ENCODE measurements around the gene PNMA8C. TPM values are rescaled to one million over a fixed set of nuclear protein-coding genes. Genes with fewer than 3 reads are reported as not detected.

PNMA8C gene
- total RNA-seq, 1 experiment from 2014 or later: not detected

DNA sequence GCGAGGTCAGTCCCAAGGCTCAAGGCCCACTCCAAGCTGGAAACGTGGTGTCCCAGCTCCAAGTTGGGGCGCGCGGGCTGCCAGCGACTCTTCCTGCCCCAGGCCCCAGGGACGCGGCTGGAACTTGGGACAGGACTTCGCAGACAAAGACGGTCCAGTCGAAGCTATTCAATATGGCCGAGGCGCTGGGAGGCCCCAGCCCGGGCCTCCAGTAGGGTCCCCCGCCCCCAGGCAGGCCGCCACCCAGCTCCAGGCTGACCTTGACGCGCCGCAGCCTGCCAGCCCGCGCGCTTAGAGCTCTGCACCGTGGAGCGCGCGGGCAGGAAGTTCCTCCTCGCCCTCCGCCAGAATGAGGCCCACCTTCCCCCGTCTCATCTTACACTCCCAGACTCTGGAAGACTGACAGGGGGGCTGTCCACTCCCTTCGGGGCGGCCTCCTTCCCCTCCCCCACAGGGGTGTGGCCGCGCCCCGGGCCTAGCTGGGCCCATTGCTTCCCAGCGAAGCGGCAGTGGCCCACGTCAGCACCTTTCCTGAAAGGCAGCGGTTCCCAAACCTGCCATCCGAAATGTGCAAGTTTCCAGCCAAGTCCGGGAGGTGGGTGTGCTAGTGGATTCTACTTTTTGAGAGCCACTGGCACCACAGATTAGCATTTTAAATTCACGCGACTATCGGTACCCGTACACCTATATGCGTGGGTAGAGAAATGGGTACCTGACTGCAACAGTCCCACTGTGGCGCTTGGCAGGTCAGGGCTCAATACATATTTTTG, 15.3 kb downstream of the PNMA8C start, which contains the start of gene CCDC8:
CCDC8 (minus strand) TSS at position 303 of the 770 bp plus-strand sequence. CDS start 754 bp downstream, outside the sequence.
- Mint-ChIP-seq H3K27me3 (ENCODE audit: unreplicated experiment) (peaks cover 79% of the 10 kb centered on the region), H3K9me3 (ENCODE audit: low read depth, unreplicated experiment) (no peaks in the 10 kb centered on the region), H3K27ac (ENCODE audit: unreplicated experiment) (no peak within 1 kb of the TSS), H3K4me3 (ENCODE audit: low read depth, unreplicated experiment) (no peak within 1 kb of the TSS), H3K4me1 (ENCODE audit: low read depth, unreplicated experiment) (peaks cover 10% of the 10 kb centered on the region), H3K36me3 (ENCODE audit: insufficient read depth, unreplicated experiment) (no peaks in the 10 kb centered on the region)
- no peak for DNase-seq
- CTCF ChIA-PET: no interaction called here
- TF ChIP-seq, protein P1, sequence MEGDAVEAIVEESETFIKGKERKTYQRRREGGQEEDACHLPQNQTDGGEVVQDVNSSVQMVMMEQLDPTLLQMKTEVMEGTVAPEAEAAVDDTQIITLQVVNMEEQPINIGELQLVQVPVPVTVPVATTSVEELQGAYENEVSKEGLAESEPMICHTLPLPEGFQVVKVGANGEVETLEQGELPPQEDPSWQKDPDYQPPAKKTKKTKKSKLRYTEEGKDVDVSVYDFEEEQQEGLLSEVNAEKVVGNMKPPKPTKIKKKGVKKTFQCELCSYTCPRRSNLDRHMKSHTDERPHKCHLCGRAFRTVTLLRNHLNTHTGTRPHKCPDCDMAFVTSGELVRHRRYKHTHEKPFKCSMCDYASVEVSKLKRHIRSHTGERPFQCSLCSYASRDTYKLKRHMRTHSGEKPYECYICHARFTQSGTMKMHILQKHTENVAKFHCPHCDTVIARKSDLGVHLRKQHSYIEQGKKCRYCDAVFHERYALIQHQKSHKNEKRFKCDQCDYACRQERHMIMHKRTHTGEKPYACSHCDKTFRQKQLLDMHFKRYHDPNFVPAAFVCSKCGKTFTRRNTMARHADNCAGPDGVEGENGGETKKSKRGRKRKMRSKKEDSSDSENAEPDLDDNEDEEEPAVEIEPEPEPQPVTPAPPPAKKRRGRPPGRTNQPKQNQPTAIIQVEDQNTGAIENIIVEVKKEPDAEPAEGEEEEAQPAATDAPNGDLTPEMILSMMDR (IDR thresholded peaks at IDR 0.05; ENCODE audit: unreplicated experiment): no peak
- BruUV-seq (replicated peaks): no TSS peak
- intact Hi-C loops (cut with micrococcal nuclease; ENCODE audit: unreplicated experiment): no loop called here

DNA sequence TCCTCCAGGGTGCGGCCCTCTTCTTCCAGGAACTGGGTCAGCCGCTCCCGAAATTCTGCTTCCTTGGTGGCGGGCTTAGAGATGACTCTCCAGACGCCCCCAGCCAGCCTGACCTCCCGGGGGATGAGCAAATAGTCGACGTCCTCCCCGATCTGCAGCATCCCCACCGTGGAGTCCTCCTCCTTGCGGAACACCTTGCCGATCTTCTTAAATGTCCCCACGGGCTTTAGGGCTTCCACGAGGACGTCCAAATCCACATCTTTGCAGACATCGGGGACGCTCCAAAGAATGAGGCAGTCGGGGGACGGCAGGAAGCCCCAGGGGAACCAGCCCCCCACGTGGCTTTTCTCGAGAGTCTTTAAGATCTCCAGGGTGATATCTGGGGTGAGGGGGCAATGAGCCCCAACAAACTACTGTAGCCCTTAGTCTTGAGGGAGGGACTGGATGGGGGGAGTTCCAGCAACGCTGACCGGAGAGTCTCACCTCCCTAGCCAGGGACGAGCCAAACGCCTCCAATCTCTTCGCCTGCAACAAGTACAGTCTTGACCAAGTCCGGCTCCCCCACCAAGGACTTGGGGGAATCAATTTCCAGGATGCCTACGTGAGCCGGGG, 16.0 kb downstream of the PNMA8C start:
- intact Hi-C loops (cut with micrococcal nuclease; ENCODE audit: unreplicated experiment): no loop called here
- no peak for DNase-seq
- Mint-ChIP-seq H3K27ac (ENCODE audit: unreplicated experiment) (no peak overlapping the region), H3K36me3 (ENCODE audit: insufficient read depth, unreplicated experiment) (no peaks in the 10 kb centered on the region), H3K4me1 (ENCODE audit: low read depth, unreplicated experiment) (peaks cover 13% of the 10 kb centered on the region), H3K27me3 (ENCODE audit: unreplicated experiment) (peaks cover 79% of the 10 kb centered on the region), H3K4me3 (ENCODE audit: low read depth, unreplicated experiment) (no peak overlapping the region), H3K9me3 (ENCODE audit: low read depth, unreplicated experiment) (no peaks in the 10 kb centered on the region)
- CTCF ChIA-PET: no interaction called here
- no TSS peak for BruUV-seq (replicated peaks)
- TF ChIP-seq, protein P1 (IDR thresholded peaks at IDR 0.05; ENCODE audit: unreplicated experiment): no peak

DNA sequence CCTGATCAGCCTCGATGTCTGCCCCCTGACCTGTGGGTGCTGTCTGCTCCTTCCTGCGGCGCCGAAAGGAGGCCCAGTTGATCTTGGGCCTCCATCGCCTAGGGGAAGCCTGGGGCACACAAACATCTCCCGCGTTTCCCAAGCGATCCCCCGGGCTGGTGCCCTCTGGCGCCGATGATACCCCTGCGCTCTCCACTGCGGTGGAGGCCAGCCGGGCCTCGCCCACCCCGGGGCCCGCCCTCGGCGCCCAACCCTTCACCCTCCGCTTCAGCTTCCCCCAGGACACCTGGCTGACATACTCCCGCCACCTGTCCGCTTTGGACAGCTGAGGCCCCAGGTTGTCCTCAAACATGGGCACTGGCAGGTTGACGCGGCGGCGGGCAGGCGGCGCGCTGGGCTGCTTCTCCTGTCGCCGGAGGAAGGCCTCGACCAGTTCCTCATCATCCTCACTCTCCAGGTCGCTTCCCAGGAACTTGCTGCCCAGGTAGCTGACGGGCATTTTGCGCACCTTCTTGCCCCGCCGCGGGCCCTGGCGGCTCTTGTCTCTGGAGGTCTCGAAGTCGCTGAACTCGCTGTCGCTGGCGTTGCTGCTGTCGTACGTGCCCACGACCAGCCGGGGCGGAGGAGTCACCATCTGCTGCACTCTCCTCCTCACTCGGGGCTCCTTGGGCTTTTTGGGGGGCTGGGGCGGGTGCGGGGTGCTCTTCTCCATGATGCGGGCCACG, 16.6 kb downstream of the PNMA8C start:
- CTCF ChIA-PET: no interaction called here
- no peak overlapping the region for H3K27ac Mint-ChIP-seq (ENCODE audit: unreplicated experiment)
- no peak overlapping the region for H3K4me3 Mint-ChIP-seq (ENCODE audit: low read depth, unreplicated experiment)
- H3K9me3 Mint-ChIP-seq (ENCODE audit: low read depth, unreplicated experiment): no peaks in the 10 kb centered on the region
- intact Hi-C loops (cut with micrococcal nuclease; ENCODE audit: unreplicated experiment): no loop called here
- TF ChIP-seq, protein P1 (IDR thresholded peaks at IDR 0.05; ENCODE audit: unreplicated experiment): no peak
- H3K36me3 Mint-ChIP-seq (ENCODE audit: insufficient read depth, unreplicated experiment): no peaks in the 10 kb centered on the region
- peaks cover 80% of the 10 kb centered on the region for H3K27me3 Mint-ChIP-seq (ENCODE audit: unreplicated experiment)
- BruUV-seq (replicated peaks): no TSS peak
- DNase-seq: no peak
- peaks cover 13% of the 10 kb centered on the region for H3K4me1 Mint-ChIP-seq (ENCODE audit: low read depth, unreplicated experiment)

DNA sequence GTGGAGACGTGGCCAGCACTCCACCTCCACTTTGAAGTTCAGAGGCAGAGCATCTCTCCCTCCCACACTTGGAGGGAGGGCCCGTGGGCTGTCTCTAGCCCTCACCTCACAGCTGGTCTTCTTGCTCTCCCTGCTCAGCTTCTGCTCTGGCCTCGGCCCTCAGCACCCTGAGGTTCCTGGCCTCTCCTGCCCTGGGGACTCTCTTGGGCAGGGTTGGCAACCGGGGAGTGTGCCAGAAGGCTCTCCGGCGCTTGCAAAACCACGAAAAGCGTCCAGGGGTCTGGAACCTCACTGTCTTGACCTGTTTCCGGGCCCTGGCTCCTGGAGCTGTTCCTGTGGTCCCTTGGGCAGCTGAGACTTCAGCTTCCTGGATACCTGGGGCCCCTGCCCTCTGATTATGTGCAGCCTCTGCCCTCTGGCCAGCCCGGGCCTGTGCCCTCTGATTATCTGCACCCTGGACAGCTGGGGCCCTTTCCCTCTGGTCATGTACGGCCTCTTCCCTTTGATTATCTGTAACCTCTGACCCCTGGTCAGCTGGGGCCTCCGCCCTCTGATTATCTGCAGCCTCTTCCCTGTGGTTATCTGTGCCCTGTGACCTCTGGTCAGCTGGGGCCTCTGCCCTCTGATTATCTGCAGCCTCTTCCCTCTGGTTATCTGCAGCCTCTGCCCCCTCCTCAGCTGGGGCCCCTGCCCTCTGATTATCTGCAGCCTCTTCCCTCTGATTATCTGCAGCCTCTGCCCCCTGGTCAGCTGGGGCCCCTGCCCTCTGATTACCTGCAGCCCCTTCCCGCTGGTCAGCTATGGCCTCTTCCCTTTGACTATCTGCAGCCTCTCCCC, 17.4 kb downstream of the PNMA8C start:
- H3K4me1 Mint-ChIP-seq (ENCODE audit: low read depth, unreplicated experiment): peaks cover 13% of the 10 kb centered on the region

More for the DNA sequence above, 17.4 kb downstream of the PNMA8C start:
- no TSS peak for BruUV-seq (replicated peaks)
- Mint-ChIP-seq H3K4me3 (ENCODE audit: low read depth, unreplicated experiment) (no peak overlapping the region), H3K27me3 (ENCODE audit: unreplicated experiment) (peaks cover 77% of the 10 kb centered on the region), H3K9me3 (ENCODE audit: low read depth, unreplicated experiment) (no peaks in the 10 kb centered on the region), H3K36me3 (ENCODE audit: insufficient read depth, unreplicated experiment) (peaks cover 4% of the 10 kb centered on the region), H3K27ac (ENCODE audit: unreplicated experiment) (no peak overlapping the region)
- TF ChIP-seq, protein P1 (IDR thresholded peaks at IDR 0.05; ENCODE audit: unreplicated experiment): no peak
- DNase-seq: no peak
- intact Hi-C loops (cut with micrococcal nuclease; ENCODE audit: unreplicated experiment): no loop called here
- CTCF ChIA-PET: no interaction called here

Data from Calu3 (cell line).